Measurements from ENCODE around the gene ZFP30. TPM values are rescaled to one million over a fixed set of nuclear protein-coding genes. Genes with fewer than 3 reads are reported as not detected.

The ZFP30 gene
- total and polyA plus RNA-seq, 10 of the 15 experiments (the other 5 are each of a cell fraction or from before 2014, with no cell fraction given) = 1.4 to 12.8 (median 5.7) TPM

- peak; percentile 50; the same call in 1 of the 2 replicates for TF ChIP-seq PAX5 (IDR thresholded peaks at IDR 0.05; ENCODE audit: borderline replicate concordance, low read depth, low read length)
- TF ChIP-seq POLR2AphosphoS2 (IDR thresholded peaks at IDR 0.05; ENCODE audit: low read depth, low read length) = 0 out of 2 replicates have a peak, but pooled peaks have one; percentile 45
- TF ChIP-seq ASH2L (IDR thresholded peaks at IDR 0.05; ENCODE audit: borderline replicate concordance, low read depth) = no peak; the same call in 1 of the 2 replicates
- no peak for TF ChIP-seq CUX1 (IDR thresholded peaks at IDR 0.05; ENCODE audit: insufficient replicate concordance, low read depth, low read length)
- TF ChIP-seq TCF3 (IDR thresholded peaks at IDR 0.05; ENCODE audit: borderline replicate concordance, insufficient read depth, low read depth, low read length) = 0 out of 2 replicates have a peak, but pooled peaks have one; percentile 35
- no peak for TF ChIP-seq FOS (IDR thresholded peaks at IDR 0.05; ENCODE audit: borderline replicate concordance, extremely low read depth, insufficient read length)
- peak; percentile 31; the same call in 1 of the 2 replicates for TF ChIP-seq BACH1 (IDR thresholded peaks at IDR 0.05; ENCODE audit: borderline replicate concordance)
- TF ChIP-seq BMI1 (IDR thresholded peaks at IDR 0.05; ENCODE audit: borderline replicate concordance) = no peak
- no peak for TF ChIP-seq ESRRA (IDR thresholded peaks at IDR 0.05; ENCODE audit: low read length)
- TF ChIP-seq MTA2 (IDR thresholded peaks at IDR 0.05; ENCODE audit: low read depth) = no peak
- TF ChIP-seq ATF2 (IDR thresholded peaks at IDR 0.05; ENCODE audit: low read length) = no peak
- TF ChIP-seq NFYA (IDR thresholded peaks at IDR 0.05; ENCODE audit: borderline replicate concordance, low read depth, low read length) = no peak
- TF ChIP-seq E4F1 (IDR thresholded peaks at IDR 0.05; ENCODE audit: borderline replicate concordance, partially characterized antibody) = no peak
- no peak for TF ChIP-seq SMC3 (IDR thresholded peaks at IDR 0.05; ENCODE audit: borderline replicate concordance, low read length)
- TF ChIP-seq RB1 (IDR thresholded peaks at IDR 0.05; ENCODE audit: borderline replicate concordance) = no peak
- TF ChIP-seq CHD2 (IDR thresholded peaks at IDR 0.05; ENCODE audit: borderline replicate concordance, low read depth, low read length) = peak; percentile 96
- no peak for TF ChIP-seq ZNF274 (IDR thresholded peaks at IDR 0.05; ENCODE audit: insufficient read depth, insufficient read length)
- TF ChIP-seq NR2C1 (IDR thresholded peaks at IDR 0.05) = peak; percentile 40; the same call in 1 of the 2 replicates
- TF ChIP-seq BHLHE40 (IDR thresholded peaks at IDR 0.05; ENCODE audit: borderline replicate concordance in 1 of 2, low read depth in 2 of 2, low read length in 1 of 2) = peak; percentile 85 to 96
- TF ChIP-seq IRF4 (IDR thresholded peaks at IDR 0.05; ENCODE audit: low read depth, low read length) = no peak
Measured at GRCh38 chr19:37655689-37656371, 565 bp upstream of the ZFP30 start (continued).

All from GM12878 (cell line).